Right lobe of liver (tissue), 6 donors: ENCODE measurements around the gene RAB34. TPM values are rescaled to one million over a fixed set of nuclear protein-coding genes. Genes with fewer than 3 reads are reported as not detected.

Source experiments
- ATAC-seq, 4 donors: fragments of 200-7000 bp; cut with Tn5 transposase; one replicate each; pipeline ENCODE4 v1.9.1; 2020; ENCODE audit warnings: mild to moderate bottlenecking in 4 of 4, moderate library complexity in 4 of 4
- DNase-seq, 3 donors: peaks; one replicate each; pipeline ENCODE4 v3.0.0-alpha.2; 2020
- H3K27ac ChIP-seq, 3 donors: fragments of 200-600 bp; one replicate each; pipeline ENCODE4 v1.8.0; 2022
- H3K27me3 ChIP-seq, 2 donors: fragments of 200-600 bp; one replicate each; pipeline ENCODE4 v1.8.0; 2022
- H3K36me3 ChIP-seq, 4 donors: fragments of 200-600 bp; sonication (generic) in 1 of 4; one replicate each; pipeline versions ENCODE4 v1.5.1 to v1.8.0; 2017 to 2022; ENCODE audit warnings: control low read depth in 1 of 4
- H3K4me1 ChIP-seq, 4 donors: fragments of 200-600 bp; sonication (generic) in 1 of 4; one replicate each; pipeline versions ENCODE4 v1.5.1 to v1.8.0; 2017 to 2022; ENCODE audit warnings: control low read depth in 1 of 4
- H3K4me3 ChIP-seq, 3 donors: fragments of 200-600 bp; one replicate each; pipeline ENCODE4 v1.8.0; 2022
- H3K9me3 ChIP-seq, 4 donors: fragments of 200-600 bp; sonication (generic) in 1 of 4; one replicate each; pipeline versions ENCODE4 v1.5.1 to v1.8.0; 2017 to 2022; ENCODE audit warnings: control low read depth in 1 of 4
- CTCF ChIP-seq, 4 donors: fragments of 200-600 bp in 3 of 4; fragments of 450-650 bp in 1 of 4; IDR thresholded peaks; one replicate each; pipeline versions ENCODE4 v1.5.1 to v1.8.0; 2016 to 2022; ENCODE audit warnings: antibody characterized with exemption in 4 of 4, mild to moderate bottlenecking in 2 of 4
- POLR2A ChIP-seq: fragments of 450-650 bp; IDR thresholded peaks from one replicate; pipeline ENCODE4 v1.6.1; 2017; ENCODE audit warnings: antibody characterized with exemption, mild to moderate bottlenecking
- WGBS: methylation state at CpG from one replicate; pipeline ENCODE4 v1.1.6; 2018; ENCODE audit warnings: low coverage, low lambda C conversion rate; ENCODE audit not compliant: insufficient coverage; ENCODE audit errors: missing lambda C conversion rate; 5-methylcytosine and 5-hydroxymethylcytosine counted together
- intact Hi-C, 2 donors: fragments of 100-400 bp; cut with DNase I; formaldehyde crosslinking; loops; one replicate each; pipeline versions ENCODE4 v1.11.2 to v1.14.1; 2022
- total RNA-seq, 6 experiments: library from RNA; depleted of rRNA in 2 of 6; stranded (reverse); fragments of >200 nt in 2 of 6; fragmentation: NEBNext Ultra II Directional in 3 of 6; extraction: Animal tissue kit (Norgen Biotek cat#: 25700) in 3 of 6; gene quantifications; one replicate each; pipeline versions ENCODE4 v1.1.0 to v1.2.4, GENCODE V29; 2016 to 2023
- donor health status: DM: no; HTN: yes; CAD: no.
- donor health status: DM: no; HTN: no; CAD: no.
- donor health status: DM: no; HTN: no; CAD: no.
- donor health status: DM: no; HTN: yes; CAD: no.
- donor health status: DM: no; HTN: yes; CAD: no.

The RAB34 gene
- total RNA-seq, 6 experiments from 2014 or later, result 2.5 to 12.5 (median 4.7) TPM

GRCh38 chr17:28707339-28707720 is 10.3 kb downstream of the RAB34 start:
- Histone ChIP-seq H3K27ac (no peak overlapping the region), H3K27me3 (no peaks in the 10 kb centered on the region), H3K36me3 (peaks cover 0 to 15% (median 1%) of the 10 kb centered on the region in 4 donors), H3K9me3 (no peaks in the 10 kb centered on the region), H3K4me3 (no peak overlapping the region), H3K4me1 (peaks cover 0 to 10% (median 4%) of the 10 kb centered on the region in 4 donors)
- no peak for DNase-seq
- ATAC-seq, result no peak
- TF ChIP-seq CTCF (IDR thresholded peaks at IDR 0.05), result no peak
- TF ChIP-seq POLR2A, result no peak
- intact Hi-C loops, result no loop called here
- WGBS, result 80% methylated on average over 2 of the region's 2 CpGs

GRCh38 chr17:28706471-28707338 is 11.0 kb downstream of the RAB34 start:
- Histone ChIP-seq H3K4me3 (no peak overlapping the region), H3K9me3 (no peaks in the 10 kb centered on the region), H3K27me3 (no peaks in the 10 kb centered on the region), H3K27ac (no peak overlapping the region), H3K4me1 (peaks cover 0 to 13% (median 5%) of the 10 kb centered on the region in 4 donors), H3K36me3 (peaks cover 0 to 21% (median 5%) of the 10 kb centered on the region in 4 donors)
- DNase-seq (no peak), ATAC-seq (no peak)
- intact Hi-C loops, result no loop called here
- TF ChIP-seq CTCF (IDR thresholded peaks at IDR 0.05) (no peak), POLR2A (no peak)
- 77% methylated on average over 6 of the region's 7 CpGs for WGBS

GRCh38 chr17:28705728-28706334 is 11.8 kb downstream of the RAB34 start:
- Histone ChIP-seq H3K9me3 (no peaks in the 10 kb centered on the region), H3K27ac (no peak overlapping the region), H3K36me3 (peaks cover 0 to 30% (median 9%) of the 10 kb centered on the region in 4 donors), H3K4me3 (no peak overlapping the region), H3K4me1 (peaks cover 0 to 15% (median 5%) of the 10 kb centered on the region in 4 donors), H3K27me3 (no peaks in the 10 kb centered on the region)
- 60% methylated on average over 6 of the region's 10 CpGs for WGBS
- intact Hi-C loops, result no loop called here
- ATAC-seq (peak in 1 of 4 donors; percentile 2), DNase-seq (no peak)
- TF ChIP-seq POLR2A, result no peak

- Histone ChIP-seq H3K9me3 (no peaks in the 10 kb centered on the region), H3K27me3 (no peaks in the 10 kb centered on the region), H3K36me3 (peaks cover 3 to 37% (median 14%) of the 10 kb centered on the region in 4 donors), H3K27ac (no peak overlapping the region), H3K4me1 (peaks cover 0 to 15% (median 2%) of the 10 kb centered on the region in 4 donors), H3K4me3 (no peak overlapping the region)
- WGBS, result 85% methylated on average over 2 of the region's 5 CpGs
- peak in 1 of 4 donors; percentile 2 for ATAC-seq
- intact Hi-C loops, result no loop called here
- TF ChIP-seq POLR2A (no peak), CTCF (IDR thresholded peaks at IDR 0.05) (no peak)
- no peak for DNase-seq
Measured at GRCh38 chr17:28705074-28705659, 12.5 kb downstream of the RAB34 start.
